ENCODE results near the gene NFKBIL1.
A peak's percentile ranks its signal among the peaks of the same experiment; 100 is the strongest.
"Not testable (repeated sequence)": the region's sequence is repeated elsewhere in the genome, so short reads cannot be mapped to it uniquely, and the experiment has no call there.

The NFKBIL1 gene, protein sequence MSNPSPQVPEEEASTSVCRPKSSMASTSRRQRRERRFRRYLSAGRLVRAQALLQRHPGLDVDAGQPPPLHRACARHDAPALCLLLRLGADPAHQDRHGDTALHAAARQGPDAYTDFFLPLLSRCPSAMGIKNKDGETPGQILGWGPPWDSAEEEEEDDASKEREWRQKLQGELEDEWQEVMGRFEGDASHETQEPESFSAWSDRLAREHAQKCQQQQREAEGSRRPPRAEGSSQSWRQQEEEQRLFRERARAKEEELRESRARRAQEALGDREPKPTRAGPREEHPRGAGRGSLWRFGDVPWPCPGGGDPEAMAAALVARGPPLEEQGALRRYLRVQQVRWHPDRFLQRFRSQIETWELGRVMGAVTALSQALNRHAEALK

DNA sequence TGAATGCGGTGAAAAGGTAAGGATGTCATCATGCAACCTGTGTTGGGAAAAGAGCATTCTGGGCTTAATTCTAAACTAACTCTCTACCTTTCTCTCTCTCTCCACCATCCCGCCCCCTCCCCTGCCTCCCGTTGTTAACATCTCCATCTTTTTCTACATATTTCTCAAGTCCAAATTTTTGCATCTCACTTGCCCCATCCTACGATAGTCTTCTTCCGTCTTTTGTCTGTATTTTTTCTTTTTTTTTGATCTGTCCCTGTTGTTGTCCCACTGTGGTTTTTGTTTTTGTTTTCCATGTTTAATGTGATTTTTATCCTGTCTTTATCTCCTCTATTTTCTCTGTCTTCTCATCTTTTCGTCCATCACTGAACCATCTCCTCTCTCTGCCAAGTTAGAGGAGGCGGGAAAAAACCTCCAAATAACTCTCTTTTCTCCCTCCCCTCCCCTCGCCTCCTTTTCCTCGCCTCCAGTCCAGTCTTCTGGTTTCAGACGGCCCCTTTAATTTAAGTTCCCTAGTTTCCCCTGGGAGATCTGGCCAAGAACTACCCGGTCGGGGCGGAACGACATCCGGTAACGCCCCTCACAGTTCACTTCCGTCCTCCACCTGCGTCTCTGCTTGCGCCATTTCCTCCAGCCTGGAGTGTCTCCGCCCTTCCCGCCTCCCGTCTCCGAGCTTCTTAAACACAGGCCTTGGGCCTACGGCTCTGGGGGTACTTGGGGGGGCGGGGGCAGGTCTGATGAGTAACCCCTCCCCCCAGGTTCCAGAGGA, at the start of gene NFKBIL1:
NFKBIL1 (plus strand) TSS at position 651 of the 769 bp plus-strand sequence; CDS start at position 738, 87 bp downstream.
- peak; percentile 95 to 98 for DNase-seq

DNA sequence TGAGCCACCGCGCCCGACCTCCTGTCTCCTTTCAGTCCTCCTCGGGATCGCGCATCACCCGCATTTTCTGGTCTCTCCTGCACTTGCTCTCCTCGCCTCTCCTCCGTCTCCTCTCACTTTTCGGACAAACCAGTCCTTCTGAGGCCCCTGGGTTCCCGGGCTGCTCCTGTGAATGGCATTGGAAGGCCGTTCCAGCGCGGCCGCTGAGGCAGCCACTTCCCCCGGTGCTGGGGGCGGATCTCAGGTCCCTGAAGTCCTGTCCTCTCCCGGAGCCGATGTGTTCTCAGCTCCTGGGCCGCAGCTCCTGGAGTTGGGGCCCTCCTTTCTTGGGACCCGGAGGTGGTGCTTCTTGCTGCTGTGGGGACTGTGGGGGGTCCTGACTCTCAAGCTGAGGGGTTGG, 48.7 kb upstream of the NFKBIL1 start:
- no peak for DNase-seq

DNA sequence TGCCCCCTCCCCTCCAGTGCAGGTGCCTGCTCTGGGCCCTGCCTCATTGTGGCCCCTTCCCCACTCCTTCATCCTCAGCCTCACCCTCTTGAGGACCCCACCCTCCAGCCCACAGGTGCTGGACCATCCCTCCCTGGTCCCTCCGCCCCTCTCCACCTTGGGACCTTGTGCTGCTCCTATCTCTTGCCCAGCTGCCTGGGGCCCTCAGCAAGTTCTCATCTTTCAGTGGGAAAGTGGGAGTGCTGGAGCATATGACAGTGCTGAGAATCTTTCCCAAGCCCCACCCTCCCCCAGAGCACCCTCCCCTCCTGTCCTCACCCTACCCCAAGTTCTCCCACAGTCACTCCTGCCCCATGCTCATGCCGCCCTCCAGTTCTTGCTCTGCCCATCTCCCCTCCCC, 47.8 kb upstream of the NFKBIL1 start:
- DNase-seq = not testable (repeated sequence)

DNA sequence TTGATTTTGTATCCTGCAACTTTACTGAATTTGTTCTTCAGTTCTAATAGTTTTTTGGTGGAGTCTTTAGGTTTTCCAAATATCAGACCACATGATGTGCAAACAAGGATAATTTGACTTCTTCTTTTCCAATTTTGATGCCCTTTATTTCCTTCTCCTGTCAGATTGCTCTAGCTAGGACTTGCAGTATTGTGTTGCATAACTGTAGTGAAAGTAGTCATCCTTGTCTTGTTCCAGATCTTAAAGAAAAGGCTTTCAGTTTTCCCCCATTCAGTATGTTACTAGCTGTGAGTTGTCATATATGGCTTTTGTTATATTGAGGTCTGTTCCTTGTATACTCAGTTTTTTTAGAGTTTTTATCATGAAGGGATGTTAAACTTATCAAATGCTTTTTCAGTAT, 44.8 kb upstream of the NFKBIL1 start:
- DNase-seq = no peak

DNA sequence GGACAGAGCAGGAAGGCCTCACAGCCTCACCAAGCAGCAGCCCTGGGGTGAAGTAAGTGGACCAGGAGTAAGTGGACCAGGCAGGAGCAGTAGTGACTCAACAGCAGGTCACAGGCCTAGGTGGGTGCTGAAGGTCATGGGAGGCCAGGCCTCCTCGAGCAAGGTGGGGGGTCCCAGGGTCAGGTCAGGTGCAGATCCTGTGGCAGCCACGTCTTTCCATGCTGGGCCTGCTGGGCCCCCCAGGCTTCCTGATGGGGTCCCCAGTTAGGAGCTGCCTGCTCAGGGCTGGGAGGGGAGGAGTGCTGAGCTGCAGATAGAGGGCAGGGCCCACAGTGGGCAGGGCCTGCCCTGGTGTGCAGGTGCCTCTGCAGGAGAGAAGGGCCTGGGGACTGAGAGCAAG, 38.4 kb upstream of the NFKBIL1 start:
- DNase-seq = not testable (repeated sequence)

DNA sequence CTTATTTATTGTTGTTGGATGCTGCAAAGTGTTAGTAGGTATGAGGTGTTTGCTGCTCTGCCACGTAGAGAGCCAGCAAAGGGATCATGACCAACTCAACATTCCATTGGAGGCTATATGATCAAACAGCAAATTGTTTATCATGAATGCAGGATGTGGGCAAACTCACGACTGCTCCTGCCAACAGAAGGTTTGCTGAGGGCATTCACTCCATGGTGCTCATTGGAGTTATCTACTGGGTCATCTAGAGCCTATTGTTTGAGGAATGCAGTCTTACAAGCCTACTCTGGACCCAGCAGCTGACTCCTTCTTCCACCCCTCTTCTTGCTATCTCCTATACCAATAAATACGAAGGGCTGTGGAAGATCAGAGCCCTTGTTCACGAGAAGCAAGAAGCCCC, 37.4 kb upstream of the NFKBIL1 start:
- DNase-seq = no peak

DNA sequence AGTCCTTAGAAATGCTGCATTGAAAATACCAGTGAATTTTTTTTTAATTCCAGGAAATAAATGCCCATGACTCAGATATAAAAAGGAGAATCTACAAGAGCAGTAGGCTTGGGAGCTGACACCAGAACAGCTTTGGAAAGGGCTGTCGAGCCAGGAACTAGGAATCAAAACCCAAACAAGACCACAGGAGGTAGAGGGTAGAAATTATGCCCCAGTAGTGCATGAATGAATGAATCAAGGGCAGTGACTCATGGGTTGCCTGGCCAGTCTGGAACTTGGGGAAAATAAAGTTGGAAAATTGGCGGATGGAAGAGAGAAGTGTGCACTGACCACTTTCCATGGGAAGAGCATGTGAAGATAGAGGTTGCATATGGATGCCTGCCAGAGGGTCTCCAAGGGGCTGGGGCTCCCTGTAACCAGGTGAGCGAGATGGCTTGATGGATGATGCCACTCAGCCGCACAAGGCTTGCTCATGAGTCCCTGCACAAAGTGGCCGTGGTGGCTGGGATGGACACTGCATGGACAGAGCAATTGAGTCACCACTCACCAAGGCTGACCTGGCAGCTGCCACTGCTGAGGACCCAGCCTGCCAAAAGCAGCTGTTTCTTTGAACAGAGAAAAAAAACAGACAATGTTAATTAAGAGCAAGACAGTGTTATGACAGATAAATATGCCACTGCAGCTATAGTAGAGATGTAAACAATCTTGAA, 33.8 kb upstream of the NFKBIL1 start:
- DNase-seq = no peak

DNA sequence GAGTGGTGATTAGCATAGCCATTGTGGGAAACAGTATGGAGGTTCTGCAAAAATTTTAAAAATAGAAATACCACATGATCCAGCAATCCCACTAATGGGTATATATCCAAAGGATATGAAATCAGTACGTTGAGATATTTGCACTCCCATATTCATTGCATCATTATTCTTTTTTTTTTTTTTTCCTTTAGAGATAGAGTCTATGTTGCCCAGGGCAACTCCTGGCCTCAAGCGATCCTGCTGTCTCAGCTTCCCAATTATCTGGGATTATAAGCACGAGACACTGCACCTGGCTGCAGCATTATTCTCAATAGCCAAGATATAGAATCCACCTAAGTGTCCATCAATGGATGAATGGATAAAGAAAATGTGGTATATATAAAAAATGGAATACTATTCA, 25.6 kb upstream of the NFKBIL1 start:
- no peak for DNase-seq

DNA sequence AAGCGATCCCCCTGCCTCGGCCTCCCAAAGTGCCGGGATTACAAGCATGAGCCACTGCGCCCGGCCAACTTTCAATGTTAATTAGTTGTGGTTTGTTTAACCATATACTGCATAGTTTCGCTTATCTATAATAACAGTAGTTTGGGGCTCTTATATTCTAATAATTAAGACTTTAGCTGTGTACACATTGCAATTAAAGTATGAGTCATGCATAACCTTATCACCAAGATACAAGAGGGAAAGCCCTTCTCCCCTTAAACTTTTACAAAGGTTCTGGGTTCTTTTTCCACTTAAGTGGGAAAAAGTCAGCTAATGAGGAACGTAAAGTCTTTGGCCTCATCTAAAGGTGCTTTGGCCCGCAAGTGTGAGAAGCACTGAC, 21.9 kb upstream of the NFKBIL1 start:
- no peak for DNase-seq

DNA sequence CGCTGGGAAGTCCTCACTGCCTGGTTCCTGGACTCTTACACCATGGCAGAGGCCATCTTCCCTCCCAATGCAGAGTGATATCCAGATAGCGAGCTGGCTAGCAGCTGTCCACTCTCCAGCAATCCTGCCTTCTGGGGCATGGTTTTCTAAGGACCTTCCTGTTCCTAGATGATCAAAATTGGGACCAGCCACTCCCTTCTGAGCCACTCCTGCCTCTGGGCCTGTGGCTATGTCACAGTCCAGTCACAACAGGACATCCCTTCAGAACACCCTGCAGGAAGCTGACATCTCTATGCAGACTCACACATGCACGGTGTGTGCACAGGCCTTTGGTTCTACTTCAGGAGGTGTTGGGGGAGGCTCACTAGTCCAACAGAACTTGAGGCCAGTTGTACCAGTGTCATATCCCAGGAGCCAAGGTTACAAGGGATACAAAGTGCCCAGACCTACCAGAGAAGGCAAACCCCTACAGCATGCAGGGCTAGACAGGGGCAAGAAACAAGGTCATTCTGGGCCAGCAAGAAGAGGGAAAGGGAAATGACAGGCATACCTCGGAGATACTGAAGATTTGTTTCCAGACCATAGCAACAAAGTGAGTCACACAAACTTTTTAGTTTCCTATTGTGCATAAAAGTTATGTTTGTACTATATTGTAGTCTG, 21.3 kb upstream of the NFKBIL1 start:
- DNase-seq = no peak

DNA sequence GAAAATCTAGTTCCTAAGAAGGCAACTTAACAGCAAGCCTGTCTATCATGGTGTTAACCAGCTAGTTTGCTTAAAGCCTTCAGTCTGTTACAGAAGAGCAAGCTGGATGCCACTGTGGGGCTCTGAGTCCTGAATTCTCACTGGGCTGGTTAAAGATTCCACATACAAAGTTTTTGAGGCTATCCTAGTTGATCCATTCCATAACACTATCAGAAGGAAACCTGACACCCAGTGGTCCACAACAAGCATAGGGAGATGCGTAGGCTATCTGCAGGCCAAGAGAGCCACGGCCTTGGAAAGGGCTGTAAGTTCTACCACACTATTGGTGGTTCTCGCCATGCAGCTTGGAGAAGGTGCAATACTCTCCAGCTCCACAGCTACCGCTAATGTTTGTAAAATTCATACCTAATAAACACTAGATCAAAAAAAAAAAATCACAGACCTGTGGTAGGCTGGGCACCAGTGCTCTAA, 19.1 kb upstream of the NFKBIL1 start:
- no peak for DNase-seq

DNA sequence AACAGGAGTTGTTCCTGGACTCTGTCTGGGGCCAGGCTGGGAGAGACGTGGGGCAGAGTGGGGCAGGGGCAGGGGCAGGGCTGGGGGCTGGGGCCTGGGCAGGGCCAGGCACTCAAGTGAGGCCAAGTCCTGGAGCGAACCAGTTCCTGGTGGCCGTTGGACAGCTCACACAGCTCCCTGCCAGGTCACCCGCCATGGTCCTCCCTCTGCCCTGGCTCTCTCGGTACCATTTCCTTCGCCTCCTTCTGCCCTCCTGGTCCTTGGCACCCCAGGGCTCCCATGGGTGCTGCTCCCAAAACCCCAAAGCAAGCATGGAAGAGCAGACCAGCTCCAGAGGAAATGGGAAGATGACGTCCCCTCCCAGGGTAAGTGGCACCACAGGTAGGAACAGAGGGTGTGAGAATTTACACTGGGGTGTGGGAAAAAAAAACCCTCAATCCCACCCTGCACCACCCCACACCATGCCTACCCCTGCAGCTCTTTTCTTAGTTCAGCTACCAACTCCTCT, 18.5 kb upstream of the NFKBIL1 start, which contains the start of gene MCCD1:
MCCD1 (plus strand) TSS at position 142 of the 508 bp plus-strand sequence; CDS start at position 195, 53 bp downstream.
- DNase-seq = no peak

DNA sequence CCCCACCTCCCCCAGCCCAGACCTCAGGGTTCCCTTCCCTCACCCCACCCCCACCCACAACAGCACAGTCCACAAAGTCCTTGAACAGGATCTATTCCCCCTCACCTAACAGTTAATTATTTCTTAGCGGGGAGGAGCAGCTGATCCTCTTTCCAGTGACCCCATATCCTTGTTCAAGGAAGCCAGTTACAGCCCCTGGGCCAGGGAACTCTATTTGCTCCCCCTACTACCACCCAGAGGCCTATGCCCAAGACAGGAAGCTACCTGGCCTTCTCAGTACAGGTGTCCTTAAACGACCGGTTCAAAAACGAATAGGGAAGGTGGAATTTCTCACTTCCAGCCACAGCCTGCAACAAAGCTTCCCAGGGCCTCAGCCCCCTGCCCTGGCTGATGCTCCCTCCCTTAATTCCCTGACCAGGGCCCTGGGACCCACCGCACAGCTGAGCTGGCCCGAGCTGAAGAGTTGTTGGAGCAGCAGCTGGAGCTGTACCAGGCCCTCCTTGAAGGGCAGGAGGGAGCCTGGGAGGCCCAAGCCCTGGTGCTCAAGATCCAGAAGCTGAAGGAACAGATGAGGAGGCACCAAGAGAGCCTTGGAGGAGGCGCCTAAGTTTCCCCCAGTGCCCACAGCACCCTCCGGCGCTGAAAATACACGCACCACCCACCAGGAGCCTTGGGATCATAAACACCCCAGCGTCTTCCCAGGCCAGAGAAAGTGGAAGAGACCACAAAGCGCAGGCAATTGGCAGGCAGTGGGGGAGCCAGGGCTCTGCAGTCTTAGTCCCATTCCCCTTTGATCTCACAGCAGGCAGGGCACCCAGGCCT, 17.9 kb upstream of the NFKBIL1 start:
- no peak for DNase-seq

DNA sequence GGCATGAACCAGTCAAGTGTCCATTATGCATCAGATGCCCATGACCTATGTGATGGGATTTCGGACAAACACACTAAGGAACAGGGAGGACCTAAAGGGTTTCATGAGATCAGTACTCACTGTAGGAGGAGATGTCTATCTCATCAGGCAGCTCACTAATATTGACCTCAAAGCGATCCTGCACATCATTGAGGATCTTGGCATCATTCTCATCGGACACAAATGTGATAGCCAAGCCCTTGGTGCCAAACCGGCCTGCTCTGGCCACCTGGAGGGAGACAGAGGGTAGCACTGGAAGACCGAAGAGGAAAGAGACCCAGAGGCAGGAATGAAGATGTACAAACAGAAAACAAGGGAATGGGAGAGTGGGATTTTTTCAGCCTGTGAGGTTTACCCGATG, 16.7 kb upstream of the NFKBIL1 start:
- DNase-seq = no peak

DNA sequence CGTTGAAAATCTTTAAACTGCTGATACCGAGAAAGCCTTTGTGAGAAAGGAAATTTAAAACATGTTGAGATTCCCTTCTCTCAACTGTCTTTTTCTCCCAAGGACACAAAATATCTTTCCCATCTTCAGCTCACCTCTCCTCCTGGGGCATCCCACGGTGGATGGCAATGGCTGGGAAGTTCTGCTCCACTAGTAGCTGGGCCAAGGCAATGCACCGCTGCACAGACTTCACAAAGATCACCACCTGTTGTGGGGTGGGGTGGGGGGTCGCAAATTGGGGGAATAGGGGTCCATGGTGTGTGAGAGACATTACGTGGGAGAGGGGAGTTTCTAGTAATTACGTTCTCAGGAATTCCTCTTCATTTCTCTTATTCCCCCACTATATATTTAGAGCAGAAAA, 16.2 kb upstream of the NFKBIL1 start:
- DNase-seq = no peak

DNA sequence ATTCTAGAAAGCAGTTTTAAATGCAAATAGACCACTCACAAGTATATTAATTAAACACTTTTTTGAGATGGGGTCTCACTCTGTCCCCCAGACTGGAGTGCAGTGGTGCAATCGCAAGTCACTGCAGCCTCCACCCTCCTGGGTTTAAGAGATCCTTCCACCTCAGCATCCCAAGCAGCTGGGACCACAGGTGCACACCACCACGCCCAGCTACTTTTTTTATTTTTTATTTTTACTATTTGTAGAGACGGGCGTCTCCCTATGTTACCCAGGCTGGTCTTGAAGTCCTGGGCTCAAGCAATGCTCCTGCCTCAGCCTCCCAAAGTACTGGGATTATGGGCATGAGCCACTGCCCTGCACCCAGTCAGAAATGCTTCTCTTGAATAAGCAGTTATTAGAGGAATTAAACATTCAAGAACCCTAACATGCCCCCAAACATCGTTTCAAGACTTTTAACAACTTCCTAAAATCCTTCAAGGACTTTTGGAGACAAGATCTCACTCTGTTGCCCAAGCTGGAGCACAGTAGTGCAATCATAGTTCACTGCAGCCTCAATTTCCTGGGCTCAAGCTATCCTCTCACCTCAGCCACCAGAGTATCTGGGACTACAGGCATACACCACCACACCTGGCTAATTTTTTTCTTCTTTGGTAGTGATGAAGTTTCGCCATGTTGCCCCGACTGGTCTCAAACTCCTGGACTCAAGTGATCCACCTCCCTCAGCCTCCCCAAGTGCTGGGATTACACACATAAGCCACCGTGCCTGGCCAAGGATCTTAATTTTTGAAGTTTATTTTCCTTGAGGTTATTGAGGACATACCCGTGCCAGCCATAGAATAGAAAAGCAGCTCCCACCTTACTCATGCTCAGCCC, 15.4 kb upstream of the NFKBIL1 start:
- DNase-seq = no peak

DNA sequence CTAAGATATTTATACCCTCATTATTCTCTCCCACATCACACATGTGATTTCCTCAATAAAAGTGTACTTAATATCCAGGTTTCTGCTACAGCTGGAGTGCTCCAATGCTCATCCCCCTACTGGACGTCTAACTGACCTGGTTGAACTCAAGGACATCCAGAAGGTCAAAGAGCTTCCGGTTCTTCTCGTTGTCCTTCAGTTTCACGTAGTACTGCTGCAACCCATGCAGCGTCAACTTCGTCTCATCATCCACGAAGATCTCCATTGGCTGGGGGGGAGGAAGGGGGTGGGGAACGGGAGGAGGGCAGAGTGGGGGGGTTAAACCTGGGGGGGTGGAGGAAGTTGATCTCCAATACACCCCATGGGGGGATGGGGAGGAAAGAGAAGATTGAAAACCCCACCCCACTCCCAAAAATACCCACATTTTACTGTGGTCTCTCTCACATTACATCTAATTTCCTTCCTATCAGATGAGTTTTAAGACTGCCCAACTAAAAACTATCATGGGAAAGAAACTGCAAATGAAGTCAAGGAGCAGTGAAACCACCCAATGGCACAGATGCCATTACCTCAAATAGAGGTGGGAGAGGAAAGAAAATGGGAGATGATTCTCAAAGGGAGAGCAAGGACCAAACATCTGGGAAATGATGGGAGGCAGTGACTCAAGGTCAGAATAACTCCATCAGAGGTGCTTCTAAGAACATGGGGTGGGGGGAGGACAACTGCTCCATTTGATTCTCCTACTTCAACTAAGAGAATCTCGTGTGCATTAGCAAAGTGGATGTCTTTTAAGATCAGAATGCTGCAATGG, 14.6 kb upstream of the NFKBIL1 start:
- no peak for DNase-seq

DNA sequence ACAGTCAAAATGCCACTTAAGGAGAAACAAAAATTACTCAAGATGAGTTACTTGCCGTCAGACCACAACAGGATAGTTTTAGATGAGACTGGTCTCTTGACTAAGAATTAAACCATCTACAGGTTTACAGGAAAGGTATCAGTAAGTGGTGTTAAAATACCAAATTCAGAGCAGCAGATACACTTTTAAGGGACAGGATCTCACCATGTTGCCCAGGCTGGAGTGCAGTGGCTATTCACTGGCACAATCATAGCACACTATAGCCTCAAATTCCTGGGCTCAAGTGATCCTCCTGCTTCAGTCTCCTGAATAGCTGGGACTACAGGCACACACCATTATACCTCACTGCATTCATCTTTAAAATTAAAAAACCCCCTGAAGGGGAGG, 14.0 kb upstream of the NFKBIL1 start:
- no peak for DNase-seq

DNA sequence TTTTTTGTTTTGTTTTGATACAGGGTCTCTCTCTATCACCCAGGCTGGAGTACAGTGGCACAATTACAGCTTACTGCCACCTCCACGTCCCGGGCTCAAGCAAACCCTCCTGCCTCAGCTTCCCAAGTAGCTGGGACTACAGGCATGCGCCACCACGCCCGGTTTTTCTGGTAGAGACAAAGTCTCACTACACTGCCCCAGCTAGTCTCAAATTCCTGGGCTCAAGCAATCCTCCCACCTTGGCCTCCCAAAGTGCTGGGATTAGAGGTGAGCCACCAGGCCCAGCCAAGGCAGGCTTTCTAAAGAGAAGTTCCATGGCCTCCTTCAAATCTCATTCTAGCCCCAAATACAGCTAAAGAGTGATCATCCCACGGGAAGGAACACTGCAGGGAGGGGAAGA, 13.4 kb upstream of the NFKBIL1 start:
- DNase-seq = no peak

DNA sequence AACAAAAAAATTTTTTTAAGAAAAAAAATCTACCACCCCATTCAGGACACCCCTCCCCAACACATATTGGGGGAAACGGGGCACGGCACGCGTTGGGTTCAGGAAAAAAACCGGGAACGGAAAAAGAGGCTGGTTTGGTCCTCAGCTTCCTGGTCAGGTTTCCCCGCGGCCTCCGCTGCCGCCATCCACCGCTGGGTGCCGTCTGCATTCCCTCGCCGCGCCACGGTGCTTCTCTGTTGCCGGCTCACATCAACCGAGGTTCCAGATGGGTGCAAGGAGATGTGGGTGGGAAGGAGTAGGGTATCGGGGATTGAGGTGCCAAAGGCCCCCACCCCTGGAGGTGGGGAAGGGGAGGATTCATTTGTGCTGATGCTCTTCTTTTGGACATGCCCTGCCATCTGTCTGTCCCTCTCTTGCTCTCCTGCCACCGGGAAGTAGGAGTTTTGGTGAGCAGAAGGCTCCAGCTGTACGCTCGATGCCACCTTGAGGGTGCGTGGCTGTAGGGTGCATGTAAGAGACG, 12.8 kb upstream of the NFKBIL1 start:
- DNase-seq = no peak

Data from NCI-H524 (cell line).